GM03348 (cell line): Measurements from ENCODE around the gene RNF212.

ENCODE experiments used
- DNase-seq: peaks from one replicate; pipeline ENCODE4 v3.0.0; 2012; ENCODE audit warnings: low spot score

The RNF212 gene

GRCh38 chr4:1036095-1036494, 77.3 kb downstream of the RNF212 start:
- no peak for DNase-seq

- peak; percentile 42 for DNase-seq
Observed at GRCh38 chr4:1035510-1035909, 77.9 kb downstream of the RNF212 start.

- DNase-seq, result peak; percentile 88
Observed at GRCh38 chr4:1033840-1034551, 79.4 kb downstream of the RNF212 start.

GRCh38 chr4:1032861-1033260, 80.5 kb downstream of the RNF212 start:
- no peak for DNase-seq

- DNase-seq, result no peak
Observed at GRCh38 chr4:1031956-1032795, 81.2 kb downstream of the RNF212 start.

- no peak for DNase-seq
Observed at GRCh38 chr4:1031346-1031745, 82.0 kb downstream of the RNF212 start.

GRCh38 chr4:1030559-1030958, 82.8 kb downstream of the RNF212 start:
- no peak for DNase-seq

GRCh38 chr4:1030031-1030430, 83.3 kb downstream of the RNF212 start:
- DNase-seq, result no peak

- no peak for DNase-seq
Observed at GRCh38 chr4:1029529-1029928, 83.8 kb downstream of the RNF212 start.

GRCh38 chr4:1028574-1029220, 84.7 kb downstream of the RNF212 start:
- no peak for DNase-seq

GRCh38 chr4:1027915-1028238, 85.5 kb downstream of the RNF212 start:
- no peak for DNase-seq

GRCh38 chr4:1027219-1027914, 86.0 kb downstream of the RNF212 start:
- no peak for DNase-seq

- DNase-seq, result no peak
Observed at GRCh38 chr4:1026115-1026514, 87.2 kb downstream of the RNF212 start.

GRCh38 chr4:1024882-1025545, 88.3 kb downstream of the RNF212 start:
- DNase-seq, result no peak

GRCh38 chr4:1023895-1024740, 89.2 kb downstream of the RNF212 start:
- no peak for DNase-seq

GRCh38 chr4:1023075-1023640, 90.2 kb downstream of the RNF212 start:
- no peak for DNase-seq

GRCh38 chr4:1022739-1023066, 90.7 kb downstream of the RNF212 start:
- no peak for DNase-seq

- DNase-seq, result no peak
Observed at GRCh38 chr4:1022051-1022738, 91.2 kb downstream of the RNF212 start.
